ENCODE measurements around the gene HPGDS.

- no peak for TF ChIP-seq POLR2A (IDR thresholded peaks at IDR 0.05)
- TF ChIP-seq CTCF (IDR thresholded peaks at IDR 0.05): no peak
- TF ChIP-seq POLR2AphosphoS5 (IDR thresholded peaks at IDR 0.05): no peak
Observed at GRCh38 chr4:94348666-94349065, 6.0 kb upstream of the HPGDS start.
